ENCODE data around the gene TRMT10C.
"Not testable (repeated sequence)": the region's sequence is repeated elsewhere in the genome, so short reads cannot be mapped to it uniquely, and the experiment has no call there.

Gene TRMT10C

GRCh38 chr3:101561630-101562328 lies at the start of gene TRMT10C:
Gene TRMT10C (plus strand): TSS chr3:101561868. CDS start chr3:101564782, 2,914 bp downstream.
- DNase-seq: peak; percentile 43

- DNase-seq: no peak
These were observed 49.3 kb upstream of the TRMT10C start for GRCh38 chr3:101512396-101512645.

- peak; percentile 51 for DNase-seq
These were observed 48.8 kb upstream of the TRMT10C start, which contains the start of gene SENP7 for GRCh38 chr3:101512646-101513418. Gene SENP7 (minus strand): TSS chr3:101513212. CDS start chr3:101513130, 82 bp downstream.

- DNase-seq: no peak
These were observed 48.2 kb upstream of the TRMT10C start for GRCh38 chr3:101513419-101513986.

GRCh38 chr3:101518421-101518871 lies 43.2 kb upstream of the TRMT10C start:
- no peak for DNase-seq

- no peak for DNase-seq
These were observed 41.8 kb upstream of the TRMT10C start for GRCh38 chr3:101519685-101520365.

GRCh38 chr3:101521211-101521701 lies 40.4 kb upstream of the TRMT10C start:
- DNase-seq: no peak

GRCh38 chr3:101527441-101527840 lies 34.2 kb upstream of the TRMT10C start:
- DNase-seq: no peak

- DNase-seq: no peak
These were observed 33.8 kb upstream of the TRMT10C start for GRCh38 chr3:101527906-101528305.

GRCh38 chr3:101529816-101530685 lies 31.6 kb upstream of the TRMT10C start:
- no peak for DNase-seq

GRCh38 chr3:101530686-101531047 lies 31.0 kb upstream of the TRMT10C start:
- no peak for DNase-seq

GRCh38 chr3:101531473-101532086 lies 30.1 kb upstream of the TRMT10C start:
- DNase-seq: no peak

- DNase-seq: no peak
These were observed 28.7 kb upstream of the TRMT10C start for GRCh38 chr3:101532783-101533602.

- DNase-seq: no peak
These were observed 28.1 kb upstream of the TRMT10C start for GRCh38 chr3:101533603-101533968.

- no peak for DNase-seq
These were observed 26.4 kb upstream of the TRMT10C start for GRCh38 chr3:101535221-101535620.

GRCh38 chr3:101536266-101536665 lies 25.4 kb upstream of the TRMT10C start:
- no peak for DNase-seq

GRCh38 chr3:101536955-101537354 lies 24.7 kb upstream of the TRMT10C start:
- not testable (repeated sequence) for DNase-seq

GRCh38 chr3:101542957-101543356 lies 18.7 kb upstream of the TRMT10C start:
- DNase-seq: no peak

GRCh38 chr3:101544161-101544850 lies 17.4 kb upstream of the TRMT10C start:
- no peak for DNase-seq

GRCh38 chr3:101548527-101549105 lies 13.1 kb upstream of the TRMT10C start:
- DNase-seq: no peak

All from NCI-H748 treated with DMSO at 0.1 percent for 48 hours (cell line).